ENCODE data around the gene AKNAD1. TPM values are rescaled to one million over a fixed set of nuclear protein-coding genes. Genes with fewer than 3 reads are reported as not detected.

Gene AKNAD1
- total RNA-seq, 4 donors from 2014 or later, result not detected

GRCh38 chr1:108823632-108824031 is 33.3 kb downstream of the AKNAD1 start:
- no peaks in the 10 kb centered on the region for H3K27me3 ChIP-seq
- no peak overlapping the region for H3K4me3 ChIP-seq
- no peak for DNase-seq
- H3K36me3 ChIP-seq, result no peaks in the 10 kb centered on the region
- H3K4me1 ChIP-seq, result peaks cover 0 to 4% (median 0%) of the 10 kb centered on the region in 4 donors
- H3K27ac ChIP-seq, result no peak overlapping the region
- TF ChIP-seq POLR2A (IDR thresholded peaks at IDR 0.05) (no peak), CTCF (IDR thresholded peaks at IDR 0.05) (no peak)
- H3K9me3 ChIP-seq, result no peaks in the 10 kb centered on the region

- TF ChIP-seq POLR2A (IDR thresholded peaks at IDR 0.05) (no peak), CTCF (IDR thresholded peaks at IDR 0.05) (no peak)
- H3K4me1 ChIP-seq, result peaks cover 0 to 17% (median 0%) of the 10 kb centered on the region in 4 donors
- H3K4me3 ChIP-seq, result no peak overlapping the region
- no peak for DNase-seq
- H3K9me3 ChIP-seq, result no peaks in the 10 kb centered on the region
- no peaks in the 10 kb centered on the region for H3K36me3 ChIP-seq
- no peak overlapping the region for H3K27ac ChIP-seq
- no peaks in the 10 kb centered on the region for H3K27me3 ChIP-seq
These were observed 37.0 kb downstream of the AKNAD1 start for GRCh38 chr1:108819878-108820277.

GRCh38 chr1:108817811-108818210 is 39.1 kb downstream of the AKNAD1 start:
- H3K9me3 ChIP-seq, result no peaks in the 10 kb centered on the region
- no peak overlapping the region for H3K4me3 ChIP-seq
- no peak for DNase-seq
- peaks cover 0 to 17% (median 0%) of the 10 kb centered on the region in 4 donors for H3K4me1 ChIP-seq
- H3K36me3 ChIP-seq, result no peaks in the 10 kb centered on the region
- no peaks in the 10 kb centered on the region for H3K27me3 ChIP-seq
- TF ChIP-seq CTCF (IDR thresholded peaks at IDR 0.05) (no peak), POLR2A (IDR thresholded peaks at IDR 0.05) (no peak)
- H3K27ac ChIP-seq, result peak overlapping the region in 1 of 4 donors; percentile 85

- DNase-seq, result no peak
- TF ChIP-seq POLR2A (IDR thresholded peaks at IDR 0.05), result no peak
- TF ChIP-seq CTCF (IDR thresholded peaks at IDR 0.05), result no peak
- peak overlapping the region; percentile 18 to 85 (median 59) for H3K27ac ChIP-seq
- H3K27me3 ChIP-seq, result no peaks in the 10 kb centered on the region
- H3K9me3 ChIP-seq, result no peaks in the 10 kb centered on the region
- H3K4me3 ChIP-seq, result peak overlapping the region in 2 of 4 donors; percentile 37 to 39
- no peaks in the 10 kb centered on the region for H3K36me3 ChIP-seq
- peaks cover 0 to 17% (median 0%) of the 10 kb centered on the region in 4 donors for H3K4me1 ChIP-seq
These were observed 39.9 kb downstream of the AKNAD1 start for GRCh38 chr1:108817016-108817415.

GRCh38 chr1:108816049-108816893 is 40.6 kb downstream of the AKNAD1 start:
- peak overlapping the region in 2 of 4 donors; percentile 37 to 39 for H3K4me3 ChIP-seq
- H3K27ac ChIP-seq, result peak overlapping the region; percentile 18 to 85 (median 59)
- H3K4me1 ChIP-seq, result peaks cover 0 to 17% (median 0%) of the 10 kb centered on the region in 4 donors
- TF ChIP-seq CTCF (IDR thresholded peaks at IDR 0.05), result no peak
- no peak for TF ChIP-seq POLR2A (IDR thresholded peaks at IDR 0.05)
- peak in 1 of 3 donors; percentile 78 for DNase-seq
- no peaks in the 10 kb centered on the region for H3K36me3 ChIP-seq
- H3K27me3 ChIP-seq, result no peaks in the 10 kb centered on the region
- no peaks in the 10 kb centered on the region for H3K9me3 ChIP-seq
